UCSD-AML1 (cell line): ENCODE results near the gene RIN3.

Experiments
- DNase-seq: peaks from one replicate; lab custom pipeline; 2025; ENCODE audit not compliant: unreplicated experiment; lab: John Stamatoyannopoulos, UW

RIN3 gene, protein sequence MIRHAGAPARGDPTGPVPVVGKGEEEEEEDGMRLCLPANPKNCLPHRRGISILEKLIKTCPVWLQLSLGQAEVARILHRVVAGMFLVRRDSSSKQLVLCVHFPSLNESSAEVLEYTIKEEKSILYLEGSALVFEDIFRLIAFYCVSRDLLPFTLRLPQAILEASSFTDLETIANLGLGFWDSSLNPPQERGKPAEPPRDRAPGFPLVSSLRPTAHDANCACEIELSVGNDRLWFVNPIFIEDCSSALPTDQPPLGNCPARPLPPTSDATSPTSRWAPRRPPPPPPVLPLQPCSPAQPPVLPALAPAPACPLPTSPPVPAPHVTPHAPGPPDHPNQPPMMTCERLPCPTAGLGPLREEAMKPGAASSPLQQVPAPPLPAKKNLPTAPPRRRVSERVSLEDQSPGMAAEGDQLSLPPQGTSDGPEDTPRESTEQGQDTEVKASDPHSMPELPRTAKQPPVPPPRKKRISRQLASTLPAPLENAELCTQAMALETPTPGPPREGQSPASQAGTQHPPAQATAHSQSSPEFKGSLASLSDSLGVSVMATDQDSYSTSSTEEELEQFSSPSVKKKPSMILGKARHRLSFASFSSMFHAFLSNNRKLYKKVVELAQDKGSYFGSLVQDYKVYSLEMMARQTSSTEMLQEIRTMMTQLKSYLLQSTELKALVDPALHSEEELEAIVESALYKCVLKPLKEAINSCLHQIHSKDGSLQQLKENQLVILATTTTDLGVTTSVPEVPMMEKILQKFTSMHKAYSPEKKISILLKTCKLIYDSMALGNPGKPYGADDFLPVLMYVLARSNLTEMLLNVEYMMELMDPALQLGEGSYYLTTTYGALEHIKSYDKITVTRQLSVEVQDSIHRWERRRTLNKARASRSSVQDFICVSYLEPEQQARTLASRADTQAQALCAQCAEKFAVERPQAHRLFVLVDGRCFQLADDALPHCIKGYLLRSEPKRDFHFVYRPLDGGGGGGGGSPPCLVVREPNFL

GRCh38 chr14:92513204-92513965 is at the start of gene RIN3:
Gene RIN3, plus strand, starts transcription at chr14:92513781. Its CDS starts 152 bp downstream, at chr14:92513933.
- DNase-seq, result peak; percentile 68

- no peak for DNase-seq
These were observed 49.4 kb upstream of the RIN3 start for GRCh38 chr14:92464156-92464555.

GRCh38 chr14:92464716-92465115 is 48.9 kb upstream of the RIN3 start:
- DNase-seq, result no peak

DNA sequence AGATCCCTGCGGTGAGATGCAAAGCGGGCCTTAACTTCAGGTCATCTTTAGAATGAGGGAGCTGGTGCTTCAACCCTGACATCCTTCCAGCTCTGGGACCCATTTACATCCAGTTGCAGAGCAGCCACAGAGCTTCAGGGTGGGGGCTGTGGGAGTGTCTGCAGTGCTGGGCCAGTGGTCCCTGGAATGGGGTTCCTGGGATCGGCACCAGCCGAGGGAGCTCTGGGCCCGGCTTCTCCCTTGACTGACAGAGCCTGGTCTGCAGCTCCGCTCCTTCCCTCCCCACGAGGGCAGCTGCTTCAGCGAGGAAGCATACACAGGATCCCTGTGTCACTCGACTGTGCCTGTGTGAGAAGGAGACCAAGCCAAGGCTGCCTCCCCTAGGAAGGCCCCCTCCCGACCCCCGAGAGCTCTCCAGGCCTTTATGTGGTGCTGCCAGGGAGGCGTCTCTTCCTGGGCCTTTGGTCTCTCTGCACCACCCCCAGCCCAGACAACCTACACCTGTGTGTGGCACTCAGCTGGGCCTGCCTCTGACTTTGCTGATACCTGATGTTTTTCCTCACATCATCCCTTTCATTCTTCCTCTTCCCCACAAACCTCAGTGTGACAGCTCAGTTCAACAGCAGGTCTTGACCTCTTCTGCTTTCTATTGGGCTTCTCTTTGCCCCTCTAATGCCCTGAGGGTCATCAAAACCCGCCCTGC is 48.1 kb upstream of the RIN3 start:
- no peak for DNase-seq

GRCh38 chr14:92466059-92466458 is 47.5 kb upstream of the RIN3 start:
- no peak for DNase-seq

- DNase-seq, result no peak
These were observed 44.1 kb upstream of the RIN3 start for GRCh38 chr14:92469515-92469914.

DNA sequence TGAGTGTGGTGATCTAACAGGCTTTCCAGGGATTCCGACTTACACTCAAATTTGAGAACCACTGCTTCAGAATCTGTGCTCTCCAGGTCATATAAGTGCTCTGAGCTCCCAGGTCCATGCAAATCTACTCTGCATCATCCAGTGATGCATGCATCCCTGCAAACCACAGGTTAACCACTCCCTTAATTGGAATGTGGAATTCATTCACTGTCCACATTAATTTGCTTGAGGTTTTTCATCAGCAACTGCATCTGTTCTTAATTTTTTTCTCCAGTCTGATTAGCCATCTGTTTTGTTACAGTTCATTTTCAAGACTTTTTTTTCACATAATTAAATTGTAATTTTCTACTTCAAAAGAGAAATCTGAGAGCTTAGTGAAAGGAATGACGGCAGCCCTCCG is 43.4 kb upstream of the RIN3 start:
- no peak for DNase-seq

DNA sequence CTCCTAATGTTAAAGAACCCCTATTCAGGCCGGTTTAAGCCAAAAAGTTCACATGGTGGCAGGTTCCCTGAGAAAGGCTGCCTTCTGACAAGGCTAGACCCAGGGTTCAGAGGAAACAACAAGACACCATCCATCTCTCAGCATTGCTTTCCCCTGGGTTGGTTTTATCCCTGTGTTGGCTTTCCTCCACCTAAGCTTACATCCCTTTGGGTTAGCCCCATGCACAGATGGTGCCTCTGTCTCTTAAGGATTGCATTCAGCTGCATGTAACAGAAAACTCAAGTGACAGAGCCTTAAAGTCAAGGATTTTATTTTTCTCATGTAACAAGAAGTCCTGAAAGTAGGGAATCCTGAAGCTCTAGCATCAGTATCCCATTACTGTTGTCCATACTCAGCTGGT is 42.8 kb upstream of the RIN3 start:
- DNase-seq, result no peak

- no peak for DNase-seq
These were observed 41.7 kb upstream of the RIN3 start for GRCh38 chr14:92471919-92472318.

DNA sequence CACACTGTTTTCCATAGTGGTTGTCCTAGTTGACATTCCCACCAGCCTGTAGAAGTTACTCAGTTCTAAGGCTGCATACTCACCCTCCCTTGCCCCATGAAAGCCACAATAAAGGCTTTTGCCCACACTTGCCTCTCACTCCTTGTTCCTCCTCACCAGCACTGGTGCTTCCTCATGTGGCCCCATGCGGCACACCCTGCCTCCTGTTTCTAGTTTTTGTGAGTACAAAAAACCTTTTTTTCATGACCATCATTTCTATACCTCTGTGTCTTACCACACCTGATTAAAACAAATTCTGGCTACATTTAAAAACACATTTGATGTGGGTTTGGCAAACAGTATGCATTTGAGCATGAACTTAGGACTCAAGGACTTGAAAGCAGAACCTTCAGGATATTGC is 40.7 kb upstream of the RIN3 start:
- DNase-seq, result no peak

DNA sequence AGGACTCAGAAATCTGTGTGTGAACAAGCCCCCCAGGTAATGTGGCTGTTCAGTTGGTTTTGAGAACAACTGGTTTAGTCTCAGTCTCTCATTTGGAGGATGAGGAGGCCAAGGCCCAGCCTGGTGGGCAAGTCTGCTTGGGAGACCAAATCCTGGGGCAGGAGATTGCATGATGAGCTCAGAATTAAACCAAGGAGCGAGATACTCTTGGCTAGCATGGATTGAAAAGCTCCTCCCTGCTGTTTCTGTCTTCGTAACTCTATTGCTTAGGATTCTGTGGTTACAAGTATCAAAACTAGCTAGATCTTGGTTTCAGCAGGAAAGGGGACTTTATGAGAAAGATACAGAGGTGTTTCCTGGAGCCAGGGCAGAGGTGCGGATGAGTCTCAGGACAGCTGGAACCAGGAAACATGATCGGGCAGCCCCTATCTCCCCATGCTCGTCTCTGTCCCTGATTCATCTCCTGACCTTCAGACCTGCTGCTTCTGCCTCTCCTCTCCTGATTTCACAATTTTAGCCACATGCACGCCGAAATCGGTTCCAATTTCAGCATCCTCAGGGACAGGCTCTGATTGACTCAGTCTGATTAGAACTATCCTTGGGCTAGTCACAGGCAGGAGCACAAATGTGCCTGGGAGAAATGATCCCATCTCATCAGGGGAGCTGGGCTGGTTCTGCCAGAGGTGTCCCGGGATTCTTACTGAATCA is 40.2 kb upstream of the RIN3 start:
- DNase-seq, result no peak

DNA sequence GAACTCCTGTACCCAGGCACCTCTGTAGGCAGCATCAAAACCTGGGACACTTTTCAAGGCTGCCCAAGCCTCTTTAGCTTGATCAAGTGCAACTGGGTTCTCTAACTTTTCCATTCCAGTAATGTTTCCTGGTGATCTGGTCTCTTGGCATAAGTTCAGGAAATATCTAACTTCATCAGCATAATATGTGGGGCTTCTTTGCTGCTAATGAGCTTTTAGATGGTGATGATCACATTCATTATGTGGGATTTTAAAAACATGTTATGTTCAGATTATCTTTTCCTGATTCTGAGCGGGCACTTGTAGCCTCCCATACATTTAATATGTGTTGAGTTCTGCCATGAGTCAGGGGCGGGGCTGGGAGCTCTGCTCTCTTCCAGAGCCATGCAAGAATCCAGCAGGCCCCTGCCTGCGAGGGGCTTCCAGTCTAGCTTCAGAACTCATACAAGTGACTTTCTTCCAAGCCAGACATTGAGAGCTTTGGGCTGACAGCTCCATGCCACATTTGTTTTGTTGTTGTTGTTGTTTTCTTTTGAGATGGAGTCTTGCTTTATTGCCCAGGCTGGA is 39.5 kb upstream of the RIN3 start:
- no peak for DNase-seq

GRCh38 chr14:92475037-92475436 is 38.5 kb upstream of the RIN3 start:
- DNase-seq, result no peak

GRCh38 chr14:92475451-92476187 is 38.0 kb upstream of the RIN3 start:
- DNase-seq, result no peak

DNA sequence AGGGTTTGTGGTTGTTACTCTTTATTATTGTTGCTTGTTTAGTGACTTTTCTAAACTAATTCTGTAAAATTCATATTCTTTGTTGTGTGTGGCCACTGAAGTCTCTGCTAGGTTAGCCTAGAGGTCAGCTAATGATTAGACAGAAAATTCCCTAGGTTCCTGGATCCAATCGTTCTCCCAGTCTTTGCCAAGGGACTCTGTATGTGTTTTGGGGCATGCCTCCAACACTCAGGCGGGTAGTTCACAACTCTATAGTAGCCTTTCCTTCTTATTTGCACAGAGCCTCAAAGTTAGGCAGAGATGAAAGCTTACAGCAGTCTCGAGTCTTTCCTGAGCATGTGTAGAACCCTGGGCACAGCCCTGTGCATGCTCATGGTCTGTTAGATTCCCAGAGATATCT is 32.7 kb upstream of the RIN3 start:
- no peak for DNase-seq

- no peak for DNase-seq
These were observed 32.2 kb upstream of the RIN3 start for GRCh38 chr14:92481386-92481785.

- no peak for DNase-seq
These were observed 31.6 kb upstream of the RIN3 start for GRCh38 chr14:92481811-92482555.

GRCh38 chr14:92482621-92483319 is 30.8 kb upstream of the RIN3 start:
- no peak for DNase-seq
